Endothelial cell of umbilical vein (primary cell): ENCODE data around the gene SMARCC2. TPM values are rescaled to one million over a fixed set of nuclear protein-coding genes. Genes with fewer than 3 reads are reported as not detected.

Experiments
- BruUV-seq: library from RNA; stranded (reverse); fragments of 400-500 nt; replicated peaks from 2 replicates; lab custom pipeline; 2021; lab: Mats Ljungman, UMichigan
- CTCF ChIA-PET: fragments of 300-600, 350-600 bp; sonication (Branson Sonifier 250); formaldehyde crosslinking; loops from one replicate; lab custom pipeline; 2021; ENCODE audit warnings: antibody characterized with exemption, inconsistent platforms; lab: Charles Lee
- POLR2A ChIA-PET: fragments of 300-600, 350-600 bp; sonication (Branson Sonifier 250); formaldehyde crosslinking; loops from one replicate; lab custom pipeline; 2021; ENCODE audit warnings: antibody characterized with exemption, inconsistent platforms; lab: Charles Lee
- DNase-seq: peaks from one replicate; pipeline ENCODE4 v3.0.0-alpha.2; 2011; ENCODE audit warnings: low read depth, low spot score
- FAIRE-seq: peaks from 2 replicates; lab custom pipeline; 2011; peaks lifted over from hg19 to GRCh38; lab: Jason Lieb, UNC
- H2AFZ ChIP-seq: 2 replicates; pipeline ENCODE4 v1.6.0; 2012; ENCODE audit warnings: low read depth, low read length, control low read depth, inconsistent platforms
- H3K27ac ChIP-seq: 2 replicates; pipeline ENCODE4 v1.5.1; 2011; ENCODE audit warnings: low read depth, mild to moderate bottlenecking, control low read depth, low read length, moderate library complexity; ENCODE audit not compliant: insufficient read depth
- H3K27me3 ChIP-seq, 2 experiments: 2 replicates each; pipeline versions ENCODE4 v1.6.0 to v1.6.1; 2011; ENCODE audit warnings: low read length in 2 of 2, mixed read lengths in 1 of 2; ENCODE audit not compliant: control insufficient read depth in 2 of 2, insufficient read depth in 2 of 2
- H3K36me3 ChIP-seq, 2 experiments: 2 replicates in 1 of 2; 3 replicates in 1 of 2; pipeline ENCODE4 v1.5.1; 2011; ENCODE audit warnings: low read length in 2 of 2, mild to moderate bottlenecking in 1 of 2, moderate library complexity in 1 of 2; ENCODE audit not compliant: control insufficient read depth in 2 of 2, insufficient read depth in 2 of 2; ENCODE audit errors: extremely low read depth in 1 of 2
- H3K4me1 ChIP-seq: 3 replicates; pipeline ENCODE4 v1.5.1; 2011; ENCODE audit warnings: mild to moderate bottlenecking, low read length; ENCODE audit not compliant: control insufficient read depth, insufficient read depth; ENCODE audit errors: extremely low read depth
- H3K4me2 ChIP-seq: 2 replicates; pipeline ENCODE4 v1.6.1; 2011; ENCODE audit warnings: low read length, control low read depth, mixed read lengths; ENCODE audit not compliant: insufficient read depth
- H3K4me3 ChIP-seq, 3 experiments: fragments of 200-600 bp in 1 of 3; sonication (generic), shearing (Covaris generic) in 1 of 3; replicated peaks in 1 of 3; 2 replicates each; pipeline ENCODE4 v1.5.1; 2011 to 2016; ENCODE audit warnings: control low read depth in 3 of 3, low read length in 3 of 3, mild to moderate bottlenecking in 2 of 3, inconsistent platforms in 1 of 3, low read depth in 1 of 3, moderate library complexity in 1 of 3; ENCODE audit not compliant: insufficient read depth in 1 of 3
- H3K79me2 ChIP-seq: 2 replicates; pipeline ENCODE4 v1.6.0; 2012; ENCODE audit warnings: low read length, inconsistent platforms; ENCODE audit not compliant: control insufficient read depth, insufficient read depth
- H3K9ac ChIP-seq: replicated peaks from 2 replicates; pipeline ENCODE3; 2011; ENCODE audit warnings: low read length, control low read depth; ENCODE audit not compliant: insufficient read depth; ENCODE audit errors: extremely low read depth
- H3K9me1 ChIP-seq: replicated peaks from 3 replicates; pipeline ENCODE4 v1.6.0; 2011; ENCODE audit warnings: mild to moderate bottlenecking, low read length; ENCODE audit not compliant: control insufficient read depth, insufficient read depth; ENCODE audit errors: extremely low read depth
- H3K9me3 ChIP-seq: replicated peaks from 2 replicates; pipeline ENCODE4 v1.5.1; 2012; ENCODE audit warnings: low read length, inconsistent platforms; ENCODE audit not compliant: control insufficient read depth, insufficient read depth
- H4K20me1 ChIP-seq: replicated peaks from 2 replicates; pipeline ENCODE3; 2011; ENCODE audit warnings: mild to moderate bottlenecking, low read length; ENCODE audit not compliant: control insufficient read depth, insufficient read depth; ENCODE audit errors: extremely low read depth
- CTCF ChIP-seq, 2 donors: IDR thresholded peaks; 1 replicate in 1 of 2; 2 replicates in 1 of 2; pipeline ENCODE4 v1.5.1; 2011; ENCODE audit warnings: low read length in 2 of 2, mild to moderate bottlenecking in 2 of 2, moderate library complexity in 2 of 2, control low read depth in 1 of 2, inconsistent platforms in 1 of 2, low read depth in 1 of 2; ENCODE audit not compliant: insufficient read depth in 1 of 2; ENCODE audit errors: extremely low read depth in 1 of 2
- EZH2 ChIP-seq: IDR thresholded peaks from 2 replicates; pipeline ENCODE4 v1.6.1; 2012; ENCODE audit warnings: borderline replicate concordance, low read depth, mild to moderate bottlenecking, moderate library complexity, low read length, inconsistent platforms; ENCODE audit not compliant: severe bottlenecking
- FOS ChIP-seq: IDR thresholded peaks from 2 replicates; pipeline ENCODE4 v1.6.1; 2011; ENCODE audit warnings: mild to moderate bottlenecking, low read length, moderate library complexity, borderline replicate concordance; ENCODE audit not compliant: insufficient read depth
- GATA2 ChIP-seq: IDR thresholded peaks from 2 replicates; pipeline ENCODE4 v1.7.0; 2011; ENCODE audit warnings: low read depth, mild to moderate bottlenecking, moderate library complexity, mixed read lengths, low read length; ENCODE audit not compliant: insufficient read length, insufficient read depth
- JUN ChIP-seq: IDR thresholded peaks from 2 replicates; pipeline ENCODE4 v1.6.1; 2011; ENCODE audit warnings: borderline replicate concordance, low read depth; ENCODE audit not compliant: insufficient read length, insufficient read depth
- MAX ChIP-seq: IDR thresholded peaks from 2 replicates; pipeline ENCODE4 v1.6.1; 2011; ENCODE audit not compliant: insufficient read depth, insufficient read length
- MYC ChIP-seq: IDR thresholded peaks from one replicate; pipeline ENCODE4 v1.6.1; 2011; ENCODE audit warnings: mild to moderate bottlenecking, low read depth, low read length
- POLR2A ChIP-seq: IDR thresholded peaks from 2 replicates; pipeline ENCODE4 v1.6.1; 2012; ENCODE audit warnings: low read depth, mild to moderate bottlenecking, control low read depth, low read length
- POLR2AphosphoS5 ChIP-seq: IDR thresholded peaks from 2 replicates; pipeline ENCODE4 v1.6.1; 2012; ENCODE audit warnings: low read depth, mild to moderate bottlenecking, control low read depth, low read length, moderate library complexity; ENCODE audit not compliant: insufficient read depth
- dilution Hi-C: fragments of 300-500 bp; cut with MboI; formaldehyde crosslinking; loops from one replicate; pipeline ENCODE4 v1.15.0; 2019; ENCODE audit warnings: low sequenced_read_pairs; ENCODE audit not compliant: extremely low pct_ligation_motif_present
- intact Hi-C: fragments of 100-400 bp; cut with micrococcal nuclease; formaldehyde crosslinking; loops from one replicate; pipeline ENCODE4 v1.10.0; 2022
- polyA plus RNA-seq, 4 experiments: library from polyadenylated mRNA; depleted of rRNA in 3 of 4; stranded (reverse) in 3 of 4; unstranded in 1 of 4; fragments of >200 nt; gene quantifications; 2 replicates each; pipeline versions ENCODE4 v1.2.1 to v1.2.3, GENCODE V29; 2011 to 2012; ENCODE audit warnings: missing spikeins in 1 of 4
- total RNA-seq: library from RNA; stranded (reverse); gene quantifications from 2 replicates; pipeline ENCODE4 v1.2.3, GENCODE V29; 2021

SMARCC2 gene
- total and polyA plus RNA-seq, 2 donors (not counting 3 experiments of a cell fraction or from before 2014, with no cell fraction given) = 51.9 to 121 TPM

- no TSS peak for BruUV-seq
- Histone ChIP-seq H3K9me1 (no peaks in the 10 kb centered on the region), H3K9ac (no peak overlapping the region), H3K4me2 (no peak overlapping the region), H3K4me3 (no peak overlapping the region), H4K20me1 (no peaks in the 10 kb centered on the region), H3K9me3 (no peaks in the 10 kb centered on the region), H2AFZ (no peak overlapping the region), H3K36me3 (peaks cover 28 to 32% of the 10 kb centered on the region in 2 experiments), H3K27me3 (no peaks in the 10 kb centered on the region), H3K27ac (no peak overlapping the region), H3K79me2 (peaks cover 28% of the 10 kb centered on the region), H3K4me1 (peaks cover 2% of the 10 kb centered on the region)
- dilution Hi-C loops (no loop called here), intact Hi-C loops (no loop called here)
- TF ChIP-seq EZH2 (no peak), JUN (no peak), POLR2A (no peak), GATA2 (no peak), MYC (no peak)
- DNase-seq (no peak), FAIRE-seq (no peak)
- ChIA-PET CTCF (interaction anchor here (0.6 to 2.1 kb wide), 3 partner anchors 9 to 849 kb away, joined by 3 to 17 read pairs (median 3); no protein-coding TSS in a partner anchor), POLR2A (no interaction called here)
These were observed 27.2 kb upstream of the SMARCC2 start for GRCh38 chr12:56216461-56216860.

GRCh38 chr12:56213878-56214277 lies 24.6 kb upstream of the SMARCC2 start:
- Histone ChIP-seq H3K4me3 (no peak overlapping the region), H4K20me1 (no peaks in the 10 kb centered on the region), H3K9me1 (no peaks in the 10 kb centered on the region), H3K9ac (no peak overlapping the region), H3K9me3 (no peaks in the 10 kb centered on the region), H3K79me2 (peaks cover 9% of the 10 kb centered on the region), H3K4me1 (no peaks in the 10 kb centered on the region), H3K4me2 (no peak overlapping the region), H3K27ac (no peak overlapping the region), H3K36me3 (peaks cover 28 to 44% of the 10 kb centered on the region in 2 experiments), H2AFZ (no peak overlapping the region), H3K27me3 (no peaks in the 10 kb centered on the region)
- TF ChIP-seq GATA2 (no peak), JUN (no peak), POLR2AphosphoS5 (no peak), MAX (no peak), MYC (no peak), EZH2 (no peak), CTCF (IDR thresholded peaks at IDR 0.05; ENCODE audit: extremely low read depth in 1 of 2, insufficient read depth in 1 of 2, low read depth in 1 of 2, low read length in 2 of 2) (no peak), FOS (no peak), POLR2A (no peak)
- DNase-seq (no peak), FAIRE-seq (no peak)
- ChIA-PET CTCF (interaction anchor here (0.9 kb wide), 1 partner anchor 8 kb away, joined by 4 read pairs; no protein-coding TSS in a partner anchor), POLR2A (no interaction called here)
- dilution Hi-C loops (no loop called here), intact Hi-C loops (no loop called here)
- BruUV-seq = no TSS peak
